Parietal lobe (tissue), 1 donor: ENCODE results near the gene BARHL2. TPM values are rescaled to one million over a fixed set of nuclear protein-coding genes. Genes with fewer than 3 reads are reported as not detected.

Experiments used
- total RNA-seq: library from RNA; depleted of rRNA; stranded (reverse); fragments of >200 nt; gene quantifications from one replicate; pipeline ENCODE4 v1.2.3, GENCODE V29; 2014

Gene BARHL2
- total RNA-seq: not detected

DNA sequence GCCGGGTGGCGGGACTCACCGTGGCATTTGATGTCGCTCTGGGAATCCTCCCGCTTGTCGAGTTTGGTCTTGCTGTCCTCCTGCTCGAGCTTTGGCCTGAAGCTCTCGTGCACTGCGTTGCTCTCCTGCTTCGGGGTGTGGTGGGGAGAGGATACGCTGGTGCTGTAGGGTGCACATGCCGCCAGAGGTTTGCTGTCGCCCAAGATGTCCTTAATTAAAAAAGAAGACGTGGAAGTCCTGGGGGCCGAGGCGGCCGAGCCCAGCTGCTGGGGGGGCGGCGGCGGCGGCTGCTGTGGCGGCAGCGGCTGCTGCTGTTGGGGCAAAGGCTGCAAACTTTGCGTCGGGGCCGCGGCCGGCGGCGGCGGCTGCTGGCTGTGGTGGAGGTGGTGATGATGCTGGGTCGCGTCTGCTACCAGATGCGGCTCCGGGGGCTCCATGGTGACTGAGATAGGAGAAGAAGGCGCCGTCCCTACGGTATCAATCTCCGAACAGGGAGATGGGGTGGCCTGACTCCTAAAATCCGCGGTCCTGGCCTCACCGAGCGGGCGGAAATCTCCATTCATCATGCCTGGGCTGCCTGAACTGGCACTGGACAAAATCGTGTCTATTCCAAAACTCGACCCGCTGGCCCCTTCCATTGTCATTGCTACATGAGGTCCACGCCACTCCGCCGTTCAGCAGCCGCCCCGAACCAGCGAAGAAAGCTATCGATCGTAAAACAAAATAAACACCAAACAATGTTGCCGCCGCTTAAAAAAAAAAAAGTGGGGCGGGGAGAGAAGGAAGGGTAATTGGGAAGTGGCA is at the start of gene BARHL2:
Gene BARHL2, minus strand, starts transcription at position 751 of the 804 bp plus-strand sequence. Its CDS starts 107 bp downstream, at position 644.

